HT-29 (cell line): ENCODE results near the gene PRKAG2. TPM values are rescaled to one million over a fixed set of nuclear protein-coding genes. Genes with fewer than 3 reads are reported as not detected.
"Not testable (repeated sequence)": the region's sequence is repeated elsewhere in the genome, so short reads cannot be mapped to it uniquely, and the experiment has no call there.

ENCODE experiments used
- DNase-seq: peaks from one replicate; pipeline ENCODE4 v3.0.0-alpha.2; 2015; ENCODE audit warnings: low spot score
- total RNA-seq: library from RNA; depleted of rRNA; stranded (reverse); fragments of >200 nt; shearing (Covaris generic); gene quantifications from 2 replicates; pipeline ENCODE4 v1.2.3, GENCODE V29; 2014

Gene PRKAG2
- total RNA-seq, 1 experiment from 2014 or later = 5.4 TPM

DNA sequence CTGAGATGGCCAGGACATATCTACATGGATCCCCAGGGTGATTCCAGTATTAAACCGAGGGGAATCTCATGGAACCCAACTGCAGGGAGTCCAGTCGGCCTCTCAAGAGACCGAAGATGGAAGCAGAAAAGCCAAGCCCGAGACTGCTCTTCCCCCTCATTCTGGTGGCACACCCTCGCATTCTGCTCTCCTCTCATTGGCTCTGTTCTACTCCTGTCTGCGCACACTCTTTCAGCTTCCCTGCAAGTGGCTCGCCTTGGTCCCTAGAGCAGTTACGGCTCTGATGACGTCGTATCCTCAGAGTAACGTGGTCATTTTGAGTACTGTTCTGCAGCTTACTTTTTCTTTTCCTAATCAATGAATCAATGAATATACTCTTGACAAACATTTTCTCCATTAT, 284.6 kb downstream of the PRKAG2 start:
- DNase-seq = no peak

DNA sequence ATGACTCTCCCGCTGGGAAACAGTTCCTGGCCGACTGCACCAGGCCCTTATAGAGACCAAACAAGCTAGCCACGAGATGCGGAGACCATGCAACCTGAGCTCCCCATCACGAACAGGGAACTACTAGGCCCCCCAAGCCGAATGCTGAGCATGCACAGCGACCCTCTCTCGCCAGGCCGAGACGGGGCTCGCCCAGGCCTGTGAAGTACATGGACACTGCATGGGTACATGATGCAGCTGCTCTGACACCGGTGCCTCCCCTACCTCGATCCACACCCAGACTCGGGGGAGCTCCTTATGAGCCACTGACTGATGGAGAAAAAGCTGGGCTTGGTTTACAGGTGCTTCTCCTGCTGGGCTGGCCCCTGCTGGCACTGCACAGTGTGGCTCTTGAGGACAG, 285.0 kb downstream of the PRKAG2 start:
- no peak for DNase-seq

DNA sequence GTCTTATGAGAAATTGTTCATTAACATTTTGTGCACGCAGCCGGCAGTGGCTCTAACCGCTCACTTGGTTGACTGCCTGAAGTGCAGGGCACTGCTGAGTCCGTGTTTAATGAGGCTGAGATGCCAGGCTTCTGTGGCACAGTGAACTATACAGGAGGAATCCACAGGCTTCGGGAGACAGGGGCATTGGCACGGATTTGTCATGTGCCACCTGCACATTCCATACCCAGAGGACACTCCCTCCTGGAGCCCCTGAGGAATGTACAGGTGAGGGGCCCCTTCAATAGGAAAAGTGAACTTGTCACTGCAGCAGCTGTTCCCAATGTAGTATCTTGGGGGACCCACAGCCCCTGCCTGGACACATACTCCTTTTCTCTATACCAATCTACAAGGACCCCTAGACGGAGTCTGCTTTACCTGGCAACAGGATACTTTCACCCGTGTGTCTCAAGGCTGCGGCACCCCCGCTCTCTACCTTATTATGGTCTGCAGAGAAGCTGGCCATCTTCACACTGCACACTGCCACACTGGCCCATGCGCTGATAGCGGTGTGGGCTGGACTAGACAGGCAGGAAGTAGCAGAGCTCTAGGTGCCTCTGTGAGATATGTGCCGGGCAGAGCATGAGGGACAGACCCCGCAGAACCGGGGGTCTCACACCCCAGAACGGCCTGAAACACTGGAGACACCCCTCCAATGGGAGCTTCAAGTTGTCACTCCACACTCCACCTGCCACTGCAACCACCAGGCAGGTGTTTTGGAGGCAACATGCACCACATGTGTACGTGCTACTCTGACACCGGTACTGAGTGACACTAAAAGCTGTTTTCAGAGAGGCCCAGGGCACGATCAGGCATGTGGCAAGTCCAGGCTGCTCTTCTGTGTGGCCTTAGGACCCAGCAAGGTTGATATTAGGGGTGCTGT, 285.8 kb downstream of the PRKAG2 start:
- DNase-seq = no peak

DNA sequence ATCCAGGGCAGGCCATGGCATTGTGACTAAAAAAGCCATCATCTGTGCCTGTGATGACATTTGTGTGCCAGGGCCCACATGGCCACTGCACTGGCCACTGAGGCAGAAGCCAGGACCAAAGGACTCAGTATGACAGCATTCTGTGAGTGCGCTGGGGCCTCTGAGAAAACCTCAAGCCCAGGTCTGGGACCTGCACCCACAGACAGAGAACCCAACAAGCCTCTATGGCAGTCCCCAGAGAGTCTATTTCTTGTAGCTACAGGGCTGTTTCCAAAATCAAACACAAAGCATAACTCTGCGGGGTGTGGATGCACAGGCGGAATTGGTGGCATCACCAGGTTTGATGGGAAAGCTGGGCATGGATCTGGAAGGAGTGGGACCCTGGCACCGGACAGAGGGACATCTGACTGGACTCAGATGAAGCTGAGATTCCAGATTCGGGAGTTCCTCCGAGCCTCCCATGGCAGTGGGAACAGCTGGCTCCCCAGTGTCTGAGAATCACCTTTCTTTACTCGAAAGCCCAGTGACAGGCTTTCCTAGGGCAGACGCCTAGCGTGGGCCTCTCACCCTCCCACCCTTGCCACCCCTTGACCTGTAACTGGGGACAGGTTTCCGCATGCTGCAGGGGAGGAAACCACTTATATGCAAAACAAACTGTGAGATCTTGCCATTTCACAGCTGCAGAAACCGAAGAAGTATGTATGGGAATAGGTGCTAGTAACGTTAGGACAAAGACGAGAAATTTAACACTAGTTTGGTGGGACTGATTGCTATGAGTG, 286.7 kb downstream of the PRKAG2 start:
- no peak for DNase-seq

DNA sequence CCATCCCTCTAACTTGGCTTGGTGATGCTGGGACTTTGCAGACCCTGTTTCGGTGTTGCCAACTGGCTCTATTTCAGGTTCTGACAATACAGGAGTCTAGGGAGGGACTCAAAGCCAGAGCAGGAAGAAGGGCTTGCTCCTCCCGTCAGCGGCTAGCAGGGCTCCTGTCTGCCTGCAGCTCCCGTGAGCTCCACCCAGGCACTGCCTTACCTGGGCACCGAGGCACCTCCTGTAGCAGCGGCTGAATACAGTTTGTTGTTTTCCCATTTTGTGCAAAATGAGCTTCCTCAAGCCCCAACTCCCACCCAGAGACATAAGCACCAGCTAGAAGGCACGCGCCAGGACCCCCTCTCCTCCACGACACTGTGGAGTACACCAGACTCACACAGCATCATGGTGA, 287.9 kb downstream of the PRKAG2 start:
- DNase-seq = no peak

DNA sequence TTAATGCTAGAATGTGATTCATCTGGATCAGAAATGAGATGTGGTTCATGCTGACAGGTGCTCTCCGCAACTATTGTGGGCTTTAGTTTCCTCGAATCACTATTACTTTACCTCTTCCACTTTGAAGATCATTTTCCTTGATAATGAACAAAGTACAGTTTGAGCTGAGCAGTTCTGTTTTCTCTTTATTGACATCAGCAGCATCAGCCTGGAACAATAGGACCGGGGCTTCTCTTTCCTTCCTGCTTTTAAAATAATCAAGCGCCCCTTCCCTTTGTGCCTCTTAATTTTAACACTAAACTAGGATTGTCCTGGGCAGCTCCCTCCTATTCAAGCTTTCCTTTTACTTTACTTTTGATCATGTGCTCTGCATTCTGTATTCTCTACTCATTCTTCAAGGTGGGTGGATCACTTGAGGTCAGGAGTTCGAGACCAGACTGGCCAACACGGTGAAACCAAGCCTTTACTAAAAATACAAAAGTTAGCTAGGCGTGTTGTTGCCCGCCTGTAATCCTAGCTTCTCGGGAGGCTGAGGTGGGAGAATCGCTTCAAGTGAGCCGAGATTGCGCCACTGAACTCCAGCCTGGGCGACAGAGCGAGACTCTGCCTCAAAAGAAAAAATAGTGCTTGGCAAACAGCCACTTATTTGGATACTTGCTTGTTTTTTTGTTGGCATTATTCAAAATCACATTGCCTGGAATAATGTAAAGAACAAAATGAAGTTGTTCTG, 290.2 kb downstream of the PRKAG2 start:
- DNase-seq = no peak

DNA sequence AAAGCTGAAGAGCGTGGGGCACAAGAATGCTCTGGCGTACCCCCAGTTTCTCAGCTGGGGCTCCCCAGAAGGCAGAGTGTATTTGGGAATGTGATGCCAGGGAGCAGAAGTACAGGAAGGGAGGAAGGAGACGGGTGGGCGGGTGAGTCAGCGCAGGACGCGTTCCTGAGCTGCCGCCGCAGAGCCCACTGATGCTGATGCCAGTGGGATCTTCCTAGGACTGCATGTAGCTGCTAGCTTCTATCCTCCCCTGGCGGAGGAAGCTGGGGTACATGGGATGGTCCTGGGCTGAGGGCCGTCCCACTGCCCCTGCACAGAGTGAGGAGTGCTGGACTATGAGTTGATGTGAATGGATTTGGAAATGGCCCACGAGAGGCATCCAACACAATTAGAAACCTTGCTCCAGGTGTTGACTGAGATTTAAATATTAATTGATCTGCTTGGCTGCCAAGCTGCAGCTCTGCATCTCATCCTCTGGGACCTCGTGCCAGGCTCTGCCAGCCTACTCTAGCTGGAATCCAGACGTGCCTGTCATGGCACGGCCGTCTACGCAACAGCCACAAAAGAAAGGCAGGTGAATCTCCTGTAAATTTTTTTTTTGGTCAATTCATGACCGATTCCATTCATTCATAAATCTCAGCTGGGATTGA, 291.0 kb downstream of the PRKAG2 start:
- DNase-seq = no peak

DNA sequence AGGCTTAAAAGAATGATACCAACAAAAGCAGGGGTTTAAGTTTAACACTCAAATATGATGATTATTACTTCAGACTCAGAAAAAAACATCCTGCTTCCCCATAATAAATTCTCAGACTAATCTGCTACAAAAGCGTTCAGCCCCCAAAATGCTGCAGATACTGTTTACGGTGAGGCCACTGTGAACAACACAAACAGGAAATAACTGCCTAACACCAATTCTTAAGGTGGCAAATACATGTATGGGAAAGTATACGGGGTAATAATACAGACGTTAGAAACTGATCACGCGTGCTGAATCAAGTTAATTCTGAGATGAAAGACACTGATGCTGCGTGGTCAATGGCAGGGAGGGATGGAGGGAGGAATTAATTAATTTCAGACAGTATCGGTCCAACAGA, 295.2 kb downstream of the PRKAG2 start:
- DNase-seq = no peak

DNA sequence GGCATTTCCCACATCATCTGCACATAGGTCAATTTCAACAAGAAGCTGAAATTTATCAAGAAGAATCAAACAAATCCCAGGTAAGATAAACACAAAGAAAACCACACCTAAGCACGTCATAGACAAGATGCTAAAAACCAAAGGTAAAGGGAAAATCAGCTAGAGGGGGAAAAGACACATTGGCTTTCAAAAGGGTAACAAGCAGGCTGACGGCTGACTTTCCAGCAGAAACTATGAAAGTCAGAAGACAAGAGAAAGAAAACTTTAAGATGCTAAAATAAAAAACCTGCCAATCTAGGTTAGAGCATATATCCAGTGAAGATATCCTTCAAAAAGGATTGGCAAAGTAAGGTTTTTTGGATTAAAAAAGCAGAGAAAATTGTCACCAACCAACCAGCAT, 297.3 kb downstream of the PRKAG2 start:
- no peak for DNase-seq

DNA sequence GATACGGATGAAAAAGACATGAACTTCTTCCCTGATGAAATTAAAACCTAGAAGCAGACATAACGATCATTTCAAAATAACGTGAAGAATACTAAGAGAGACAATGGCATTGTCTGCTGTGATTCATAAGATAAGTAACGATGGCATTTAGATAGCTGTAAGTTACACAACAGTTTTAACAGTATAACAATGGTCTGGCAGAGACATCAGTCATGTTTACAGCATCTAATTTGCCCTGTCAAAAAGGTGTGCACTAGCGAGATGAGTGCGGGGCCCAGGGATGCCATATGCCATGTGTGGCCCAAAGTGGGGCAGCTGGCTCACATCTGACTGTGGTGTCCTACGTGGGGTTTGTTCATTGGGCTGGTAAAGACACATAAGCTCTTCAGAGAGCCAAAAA, 301.5 kb downstream of the PRKAG2 start:
- no peak for DNase-seq

DNA sequence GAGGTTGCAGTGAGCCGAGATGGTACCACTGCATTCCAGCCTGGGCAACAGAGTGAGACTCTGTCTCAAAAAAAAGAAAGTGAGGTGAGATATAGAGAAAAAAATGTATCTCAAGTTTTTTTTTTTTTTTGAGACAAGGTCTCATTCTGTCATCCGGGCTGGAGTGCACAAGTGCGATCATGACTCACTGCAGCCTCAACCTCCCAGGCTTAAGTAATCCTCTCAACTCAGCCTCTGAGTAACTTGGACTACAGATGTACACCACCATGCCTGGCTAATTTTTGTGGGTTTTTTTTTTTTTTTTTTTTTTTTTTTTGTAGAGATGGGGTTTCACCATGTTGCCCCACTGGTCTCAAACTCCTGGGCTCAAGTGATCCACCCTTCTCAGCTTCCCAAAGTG, 303.9 kb downstream of the PRKAG2 start:
- DNase-seq = not testable (repeated sequence)

DNA sequence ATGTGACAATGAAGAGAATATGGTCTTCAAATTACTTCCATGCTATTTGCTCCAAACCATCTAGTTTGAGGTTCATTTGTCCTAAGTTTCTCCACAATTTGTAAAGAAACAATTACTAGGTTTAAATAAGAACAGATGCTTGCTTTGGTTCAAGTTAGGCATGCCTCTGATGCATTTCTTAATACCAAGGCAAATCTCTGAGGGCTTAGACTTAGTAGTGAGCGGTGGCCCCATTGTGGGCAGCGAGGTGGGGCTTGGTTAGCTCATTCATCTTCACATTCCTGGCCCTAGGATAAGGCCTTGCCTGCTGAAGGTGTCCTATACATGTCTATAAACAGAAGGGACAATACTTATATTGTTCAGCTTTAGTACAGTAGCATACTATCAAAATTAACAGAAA, 304.8 kb downstream of the PRKAG2 start:
- DNase-seq = no peak

DNA sequence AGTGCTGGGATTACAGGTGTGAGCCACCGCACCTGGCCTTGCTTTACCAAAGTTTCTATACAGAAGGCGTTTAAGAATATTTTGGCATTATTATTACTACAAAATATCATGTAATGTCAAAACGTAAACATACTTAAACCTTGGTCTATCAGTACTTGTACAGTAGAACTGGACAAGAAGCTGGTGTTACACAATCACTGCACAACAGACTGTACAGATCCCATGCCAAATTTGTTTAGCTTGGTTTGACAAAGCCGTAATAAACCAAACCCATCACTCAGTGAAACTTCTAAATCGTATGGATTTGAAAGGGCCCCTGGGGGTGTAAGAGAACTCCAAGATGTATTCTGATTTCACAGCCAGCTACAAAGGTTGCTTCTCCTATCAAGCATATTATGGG, 305.4 kb downstream of the PRKAG2 start:
- no peak for DNase-seq

DNA sequence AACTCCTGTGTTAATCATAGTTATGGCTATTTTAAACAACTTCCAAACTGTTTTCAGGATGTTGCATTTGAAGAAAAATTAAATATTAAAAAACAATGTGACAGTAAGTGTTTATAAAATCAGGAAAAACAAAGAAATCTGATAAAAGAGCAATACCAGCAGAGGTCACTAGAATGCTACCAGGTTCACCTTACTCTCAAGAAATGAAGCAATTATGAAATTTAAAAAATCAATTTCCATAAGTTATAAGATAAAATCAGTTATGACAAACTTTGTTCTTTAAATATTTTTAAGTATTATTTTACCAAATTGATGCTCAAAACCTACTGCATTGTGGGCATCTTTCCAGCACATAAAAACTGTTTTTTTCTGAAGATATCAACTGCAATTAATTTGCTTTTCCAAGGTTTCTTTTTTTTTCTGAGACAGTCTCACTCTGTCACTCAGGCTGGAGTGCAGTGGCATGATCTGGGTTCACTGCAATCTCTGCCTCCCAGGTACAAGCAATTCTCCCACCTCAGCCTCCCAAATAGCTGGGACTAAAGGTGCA, 306.5 kb downstream of the PRKAG2 start:
- peak; percentile 62 for DNase-seq

DNA sequence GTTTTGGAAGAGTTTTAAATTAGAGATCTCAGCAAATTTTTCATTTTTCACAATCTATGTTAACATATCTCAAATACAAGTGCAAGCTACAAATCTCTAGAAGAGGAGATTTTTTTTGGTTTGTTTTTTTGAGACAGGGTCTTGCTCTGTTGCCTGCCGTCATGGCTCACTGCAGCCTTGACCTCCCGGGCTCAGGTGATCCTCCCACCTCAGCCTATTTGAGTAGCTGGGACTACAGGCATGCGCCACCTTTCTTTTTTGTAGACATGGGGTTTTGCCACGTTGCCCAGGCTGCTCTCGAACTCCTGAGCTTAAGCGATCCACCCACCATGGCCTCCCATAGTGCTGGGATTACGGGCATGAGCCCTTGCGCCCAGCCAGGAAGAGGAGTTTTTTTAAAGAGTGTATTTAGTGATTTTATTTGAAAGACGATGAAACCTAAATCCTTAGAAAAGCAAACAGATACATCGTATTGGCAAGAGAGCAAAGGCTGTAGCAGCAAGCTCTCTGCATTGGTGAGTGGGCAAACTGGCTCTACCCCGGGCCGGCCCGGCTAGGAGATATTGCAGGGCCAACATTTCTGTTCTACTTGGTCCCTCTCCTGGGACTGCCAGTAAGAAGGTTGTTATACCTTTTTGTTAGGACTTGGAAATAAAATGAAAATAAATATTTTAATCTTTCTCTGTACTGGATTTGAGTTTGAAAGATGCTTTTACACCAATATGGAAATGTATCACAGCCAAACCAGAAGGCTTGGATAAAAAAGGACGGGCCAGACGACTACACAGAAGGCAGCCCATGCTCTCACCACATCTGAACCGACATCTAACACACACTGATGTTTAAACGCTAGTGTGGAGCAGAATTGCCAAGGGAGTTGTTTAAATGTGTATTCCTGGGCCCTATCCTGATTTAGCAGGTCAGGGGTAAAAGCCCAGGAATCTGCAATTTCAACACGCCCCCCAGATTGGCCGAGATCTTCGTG, 307.7 kb downstream of the PRKAG2 start:
- no peak for DNase-seq

DNA sequence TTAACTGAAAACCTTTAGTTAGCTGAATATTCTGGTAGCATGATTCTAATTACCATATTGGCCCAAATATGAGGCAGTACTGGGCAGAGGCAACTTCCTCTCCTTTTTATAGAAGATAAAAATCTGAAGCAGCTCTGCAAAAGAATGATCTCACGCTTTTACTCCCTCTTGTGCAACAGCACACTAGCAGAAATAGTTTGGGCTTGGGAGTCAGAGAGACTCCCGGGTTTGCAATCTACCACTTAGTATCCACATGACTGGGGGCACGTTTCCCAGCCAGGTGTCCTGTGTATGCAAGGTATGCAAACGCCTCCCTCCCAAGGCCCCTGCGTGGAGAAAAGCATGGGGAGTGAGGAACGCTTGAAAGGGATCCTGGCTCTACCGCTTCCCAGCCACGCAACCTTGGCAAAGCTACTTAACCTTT, 310.0 kb downstream of the PRKAG2 start:
- DNase-seq = no peak

DNA sequence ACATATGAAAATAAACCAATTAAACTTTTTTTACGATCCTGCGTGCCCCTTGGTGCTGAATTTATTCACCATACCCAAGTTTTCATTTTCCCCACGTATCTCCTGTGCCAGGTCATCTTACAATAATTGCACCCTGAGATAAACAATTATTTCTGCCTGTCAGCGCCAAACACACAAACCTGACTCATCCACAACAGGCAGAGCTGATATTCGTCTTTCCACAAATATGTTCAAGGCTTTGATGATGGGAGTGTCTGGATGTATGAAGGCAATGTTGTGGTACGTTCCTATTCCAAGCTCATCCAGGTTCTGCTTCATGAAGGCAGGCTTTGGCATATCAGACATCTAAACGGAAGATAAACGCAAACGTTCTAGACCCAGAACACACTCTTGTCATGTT, 311.4 kb downstream of the PRKAG2 start:
- no peak for DNase-seq

DNA sequence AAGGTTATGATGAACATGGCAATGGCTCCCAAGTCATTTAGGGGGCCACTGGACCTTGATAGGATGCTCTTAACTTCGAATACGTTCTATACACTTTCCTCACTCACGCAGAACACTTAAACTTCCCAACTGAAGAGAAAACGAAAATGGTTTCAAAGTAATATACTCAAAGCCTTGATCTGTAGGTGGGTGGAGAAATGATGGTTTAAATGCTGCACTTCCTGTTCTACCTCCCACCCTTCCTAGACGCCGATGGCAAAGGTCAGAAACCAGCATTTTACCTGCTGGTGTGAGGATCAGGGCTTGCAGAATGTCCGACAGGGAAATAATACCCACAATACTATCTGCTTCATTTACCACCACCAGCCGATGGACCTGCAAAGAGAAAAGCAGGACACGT, 316.7 kb downstream of the PRKAG2 start:
- DNase-seq = no peak

DNA sequence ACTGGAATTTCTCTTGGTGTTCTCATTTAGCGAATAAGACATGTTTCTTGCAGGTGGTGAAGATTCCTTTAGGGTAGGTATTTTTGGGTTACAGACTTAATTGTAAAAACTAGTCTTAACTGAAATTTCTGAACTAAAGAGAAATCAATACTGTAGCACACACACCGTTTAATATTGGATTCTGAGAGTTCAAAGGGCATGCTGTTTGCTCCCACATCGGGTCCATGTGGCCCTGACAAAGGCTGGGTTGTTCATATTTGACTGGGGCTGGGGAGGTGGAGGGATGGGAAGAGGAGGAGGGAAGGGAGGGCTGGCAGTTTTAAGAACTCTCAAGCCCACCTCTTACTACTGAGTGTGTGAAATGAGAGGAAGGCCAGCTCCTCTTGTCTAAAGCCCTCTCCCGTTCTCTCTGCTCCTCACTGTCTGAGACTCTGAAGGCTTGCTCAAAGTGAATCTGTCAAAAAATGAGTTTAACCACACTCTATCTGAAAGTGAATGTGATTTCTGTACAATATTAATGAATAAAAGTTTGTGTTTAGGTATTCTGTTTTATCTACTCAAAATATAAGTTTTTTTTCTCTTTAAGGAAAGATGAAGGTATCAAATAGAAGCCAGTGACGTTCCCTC, 317.2 kb downstream of the PRKAG2 start:
- DNase-seq = no peak

DNA sequence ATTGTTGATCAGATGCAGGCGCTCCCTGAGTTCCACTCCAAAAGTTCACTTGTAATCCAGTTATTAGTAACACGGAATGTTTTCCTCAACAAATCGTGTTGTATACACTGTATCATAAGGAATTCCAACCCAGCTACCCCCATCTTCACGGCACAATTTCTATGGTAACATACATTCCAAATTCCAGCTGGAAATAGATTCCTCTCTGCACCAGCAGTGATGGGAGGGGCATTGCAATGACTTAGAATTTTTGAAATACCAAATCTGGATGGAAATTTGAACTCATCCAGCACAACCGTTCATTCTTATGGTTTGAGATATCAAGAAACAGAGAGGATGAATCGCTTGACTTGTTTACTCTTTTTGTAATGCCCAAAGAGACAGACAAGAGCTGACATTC, 318.3 kb downstream of the PRKAG2 start:
- DNase-seq = no peak
